Ishikawa (cell line): ENCODE data around the gene NMD3.

ENCODE experiments used
- EGR1 ChIP-seq: IDR thresholded peaks from 2 replicates; pipeline ENCODE4 v1.6.1; 2012
- EP300 ChIP-seq: IDR thresholded peaks from 2 replicates; pipeline ENCODE4 v1.6.1; 2012; ENCODE audit warnings: borderline replicate concordance
- NFIC ChIP-seq: IDR thresholded peaks from 2 replicates; pipeline ENCODE4 v1.6.1; 2012
- RAD21 ChIP-seq: IDR thresholded peaks from 2 replicates; pipeline ENCODE4 v1.6.1; 2012; ENCODE audit warnings: low read depth
- TAF1 ChIP-seq: IDR thresholded peaks from 2 replicates; pipeline ENCODE4 v1.6.1; 2012; ENCODE audit warnings: low read depth, mild to moderate bottlenecking
- TCF12 ChIP-seq: IDR thresholded peaks from 2 replicates; pipeline ENCODE4 v1.6.1; 2012; ENCODE audit warnings: low read depth
- TEAD4 ChIP-seq: IDR thresholded peaks from 2 replicates; pipeline ENCODE4 v1.6.1; 2012
- ZBTB7A ChIP-seq: IDR thresholded peaks from 2 replicates; pipeline ENCODE4 v1.6.1; 2012; ENCODE audit warnings: low read depth
- TF ChIP-seq, protein P1 (sequence below): IDR thresholded peaks from 2 replicates; pipeline ENCODE4 v1.6.1; 2012
- TF ChIP-seq, protein P2 (sequence below): IDR thresholded peaks from 2 replicates; pipeline ENCODE4 v1.6.1; 2012
- TF ChIP-seq, protein P3 (sequence below): IDR thresholded peaks from 2 replicates; pipeline ENCODE4 v1.6.1; 2012; ENCODE audit warnings: low read depth, mild to moderate bottlenecking

DNA sequence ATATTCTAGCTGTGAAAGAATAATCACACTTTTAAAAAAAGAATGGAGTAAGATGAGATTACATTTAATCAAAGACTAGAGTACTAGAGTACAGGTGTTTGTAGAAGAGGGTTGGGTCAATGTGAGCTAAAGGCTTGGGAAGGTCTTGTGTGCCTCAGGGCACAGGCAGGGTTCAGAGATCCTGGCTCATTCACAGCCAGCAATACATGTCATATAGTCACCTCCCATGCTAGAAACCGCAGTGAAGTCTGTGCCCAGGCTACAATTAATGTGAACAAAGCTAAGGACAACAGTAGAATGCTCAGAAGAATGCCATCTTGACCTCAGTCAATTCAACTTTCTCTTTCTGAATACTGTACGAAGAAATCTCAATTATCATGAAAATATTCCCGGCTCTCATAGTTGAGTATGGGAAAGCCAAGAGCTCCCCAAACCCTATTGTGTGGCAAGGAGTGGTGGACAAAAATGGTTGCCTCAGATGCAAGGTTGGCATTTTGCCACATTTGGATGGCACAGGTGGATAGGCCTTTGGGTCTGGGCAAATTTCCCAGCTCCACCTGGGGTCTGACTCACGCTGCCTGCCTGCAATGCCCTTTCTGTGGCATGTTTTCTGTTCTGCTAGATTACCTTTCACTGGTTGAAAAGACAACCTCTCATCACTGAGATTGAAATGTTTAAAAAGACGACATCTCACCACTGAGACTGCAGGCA, 70.2 kb downstream of the NMD3 start:
- peak; percentile 86 for TF ChIP-seq TCF12
- no peak for TF ChIP-seq RAD21
- TF ChIP-seq, protein P1, sequence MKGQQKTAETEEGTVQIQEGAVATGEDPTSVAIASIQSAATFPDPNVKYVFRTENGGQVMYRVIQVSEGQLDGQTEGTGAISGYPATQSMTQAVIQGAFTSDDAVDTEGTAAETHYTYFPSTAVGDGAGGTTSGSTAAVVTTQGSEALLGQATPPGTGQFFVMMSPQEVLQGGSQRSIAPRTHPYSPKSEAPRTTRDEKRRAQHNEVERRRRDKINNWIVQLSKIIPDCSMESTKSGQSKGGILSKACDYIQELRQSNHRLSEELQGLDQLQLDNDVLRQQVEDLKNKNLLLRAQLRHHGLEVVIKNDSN = no peak
- TF ChIP-seq, protein P2, sequence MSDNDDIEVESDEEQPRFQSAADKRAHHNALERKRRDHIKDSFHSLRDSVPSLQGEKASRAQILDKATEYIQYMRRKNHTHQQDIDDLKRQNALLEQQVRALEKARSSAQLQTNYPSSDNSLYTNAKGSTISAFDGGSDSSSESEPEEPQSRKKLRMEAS = no peak
- TF ChIP-seq EP300 = peak; percentile 61; the same call in 1 of the 2 replicates
- TF ChIP-seq TEAD4 = no peak; the same call in none of the 2 replicates
- peak; percentile 90 for TF ChIP-seq NFIC
- TF ChIP-seq EGR1 = no peak
- TF ChIP-seq TAF1 = no peak
- no peak for TF ChIP-seq ZBTB7A
- TF ChIP-seq, protein P3, sequence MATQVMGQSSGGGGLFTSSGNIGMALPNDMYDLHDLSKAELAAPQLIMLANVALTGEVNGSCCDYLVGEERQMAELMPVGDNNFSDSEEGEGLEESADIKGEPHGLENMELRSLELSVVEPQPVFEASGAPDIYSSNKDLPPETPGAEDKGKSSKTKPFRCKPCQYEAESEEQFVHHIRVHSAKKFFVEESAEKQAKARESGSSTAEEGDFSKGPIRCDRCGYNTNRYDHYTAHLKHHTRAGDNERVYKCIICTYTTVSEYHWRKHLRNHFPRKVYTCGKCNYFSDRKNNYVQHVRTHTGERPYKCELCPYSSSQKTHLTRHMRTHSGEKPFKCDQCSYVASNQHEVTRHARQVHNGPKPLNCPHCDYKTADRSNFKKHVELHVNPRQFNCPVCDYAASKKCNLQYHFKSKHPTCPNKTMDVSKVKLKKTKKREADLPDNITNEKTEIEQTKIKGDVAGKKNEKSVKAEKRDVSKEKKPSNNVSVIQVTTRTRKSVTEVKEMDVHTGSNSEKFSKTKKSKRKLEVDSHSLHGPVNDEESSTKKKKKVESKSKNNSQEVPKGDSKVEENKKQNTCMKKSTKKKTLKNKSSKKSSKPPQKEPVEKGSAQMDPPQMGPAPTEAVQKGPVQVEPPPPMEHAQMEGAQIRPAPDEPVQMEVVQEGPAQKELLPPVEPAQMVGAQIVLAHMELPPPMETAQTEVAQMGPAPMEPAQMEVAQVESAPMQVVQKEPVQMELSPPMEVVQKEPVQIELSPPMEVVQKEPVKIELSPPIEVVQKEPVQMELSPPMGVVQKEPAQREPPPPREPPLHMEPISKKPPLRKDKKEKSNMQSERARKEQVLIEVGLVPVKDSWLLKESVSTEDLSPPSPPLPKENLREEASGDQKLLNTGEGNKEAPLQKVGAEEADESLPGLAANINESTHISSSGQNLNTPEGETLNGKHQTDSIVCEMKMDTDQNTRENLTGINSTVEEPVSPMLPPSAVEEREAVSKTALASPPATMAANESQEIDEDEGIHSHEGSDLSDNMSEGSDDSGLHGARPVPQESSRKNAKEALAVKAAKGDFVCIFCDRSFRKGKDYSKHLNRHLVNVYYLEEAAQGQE = no peak
